Vagina (tissue), 2 donors: ENCODE measurements around the gene ARHGEF28.

Experiments
- CTCF ChIP-seq, 3 experiments: fragments of 450-650 bp in 2 of 3; fragments of 200-600 bp in 1 of 3; sonication (generic) in 1 of 3; IDR thresholded peaks; one replicate each; pipeline ENCODE4 v1.5.1; 2017 to 2019; ENCODE audit warnings: antibody characterized with exemption in 3 of 3, mild to moderate bottlenecking in 2 of 3, moderate library complexity in 2 of 3
- POLR2A ChIP-seq, 2 donors: fragments of 450-650 bp; IDR thresholded peaks; one replicate each; pipeline ENCODE4 v1.6.1; 2017; ENCODE audit warnings: antibody characterized with exemption in 2 of 2, mild to moderate bottlenecking in 2 of 2, moderate library complexity in 2 of 2
- POLR2AphosphoS5 ChIP-seq, 2 donors: sonication (generic); formaldehyde crosslinking; IDR thresholded peaks; one replicate each; pipeline ENCODE4 v1.9.0; 2017; ENCODE audit warnings: antibody characterized with exemption in 2 of 2, mild to moderate bottlenecking in 2 of 2, low read depth in 1 of 2; ENCODE audit not compliant: insufficient read depth in 1 of 2

DNA sequence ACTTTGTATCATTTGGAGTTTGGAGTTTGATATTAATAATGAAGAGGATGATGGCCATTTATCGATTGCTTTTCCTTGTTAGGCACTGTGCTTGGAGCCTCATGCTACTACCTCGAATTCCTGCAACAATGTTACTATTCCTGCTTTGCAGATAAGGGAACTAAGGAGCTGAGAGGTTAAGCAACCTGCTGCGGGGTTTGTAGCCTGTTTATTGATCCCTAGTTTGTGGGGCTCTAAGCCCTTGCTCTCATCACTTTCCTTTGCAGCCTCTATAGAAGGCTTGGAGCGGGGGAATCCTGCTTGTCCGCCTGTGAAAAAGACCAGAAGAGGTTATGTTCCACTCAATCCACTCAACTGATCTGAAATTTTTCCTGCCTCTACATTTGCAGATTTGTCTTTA is 15.8 kb downstream of the ARHGEF28 start:
- TF ChIP-seq CTCF (IDR thresholded peaks at IDR 0.05) (no peak), POLR2A (IDR thresholded peaks at IDR 0.05) (no peak), POLR2AphosphoS5 (IDR thresholded peaks at IDR 0.05; ENCODE audit: insufficient read depth in 1 of 2, low read depth in 1 of 2) (no peak)
